OCI-M2 (cell line): ENCODE data around the gene PNPLA7.
"Not testable (repeated sequence)": the region's sequence is repeated elsewhere in the genome, so short reads cannot be mapped to it uniquely, and the experiment has no call there.

ENCODE experiments used
- DNase-seq: peaks from one replicate; lab custom pipeline; 2025; ENCODE audit not compliant: unreplicated experiment; lab: John Stamatoyannopoulos, UW

PNPLA7 gene

GRCh38 chr9:137543237-137543963, 6.8 kb downstream of the PNPLA7 start:
- DNase-seq: no peak

GRCh38 chr9:137542486-137542885, 7.7 kb downstream of the PNPLA7 start:
- no peak for DNase-seq

- DNase-seq: no peak
Measured at GRCh38 chr9:137540536-137540935, 9.7 kb downstream of the PNPLA7 start.

GRCh38 chr9:137538058-137538457, 12.1 kb downstream of the PNPLA7 start:
- no peak for DNase-seq

DNA sequence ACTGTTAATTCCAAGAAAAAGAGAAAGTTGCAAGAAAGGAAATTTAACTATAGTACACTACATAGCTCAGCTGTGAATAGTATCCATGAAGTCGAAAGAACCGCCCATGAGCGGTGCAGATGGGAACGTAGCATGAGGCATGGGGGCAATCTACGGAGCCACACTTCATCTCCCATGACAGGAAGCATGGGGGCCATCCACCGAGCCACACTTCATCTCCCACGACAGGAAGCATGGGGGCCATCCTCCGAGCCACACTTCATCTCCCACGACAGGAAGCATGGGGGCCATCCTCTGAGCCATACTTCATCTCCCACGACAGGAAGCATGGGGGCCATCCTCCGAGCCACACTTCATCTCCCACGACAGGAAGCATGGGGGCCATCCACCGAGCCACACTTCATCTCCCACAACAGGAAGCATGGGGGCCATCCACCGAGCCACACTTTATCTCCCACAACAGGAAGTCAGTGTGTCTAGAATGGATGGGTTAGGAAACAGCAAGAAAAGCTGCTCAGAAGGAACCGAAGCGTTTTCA, 13.5 kb downstream of the PNPLA7 start:
- not testable (repeated sequence) for DNase-seq

GRCh38 chr9:137535120-137535428, 15.1 kb downstream of the PNPLA7 start:
- DNase-seq: no peak

- DNase-seq: no peak
Measured at GRCh38 chr9:137534256-137535119, 15.7 kb downstream of the PNPLA7 start.

DNA sequence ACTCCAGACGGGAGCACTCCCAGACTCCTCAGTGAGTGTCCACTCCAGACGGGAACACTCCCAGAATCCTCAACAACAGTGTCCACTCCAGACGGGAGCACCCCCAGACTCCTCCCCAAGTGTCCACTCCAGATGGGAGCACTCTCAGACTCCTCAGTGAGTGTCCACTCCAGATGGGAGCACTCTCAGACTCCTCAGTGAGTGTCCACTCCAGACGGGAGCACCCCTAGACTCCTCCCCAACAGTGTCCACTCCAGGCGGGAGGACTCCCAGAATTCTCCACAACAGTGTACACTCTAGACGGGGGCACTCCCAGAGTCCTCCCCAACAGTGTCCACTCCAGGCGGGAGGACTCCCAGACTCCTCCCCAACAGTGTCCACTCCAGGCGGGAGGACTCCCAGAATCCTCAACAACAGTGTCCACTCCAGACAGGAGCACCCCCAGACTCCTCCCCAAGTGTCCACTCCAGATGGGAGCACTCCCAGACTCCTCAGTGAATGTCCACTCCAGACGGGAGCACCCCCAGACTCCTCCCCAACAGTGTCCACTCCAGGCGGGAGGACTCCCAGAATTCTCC, 17.2 kb downstream of the PNPLA7 start:
- not testable (repeated sequence) for DNase-seq

DNA sequence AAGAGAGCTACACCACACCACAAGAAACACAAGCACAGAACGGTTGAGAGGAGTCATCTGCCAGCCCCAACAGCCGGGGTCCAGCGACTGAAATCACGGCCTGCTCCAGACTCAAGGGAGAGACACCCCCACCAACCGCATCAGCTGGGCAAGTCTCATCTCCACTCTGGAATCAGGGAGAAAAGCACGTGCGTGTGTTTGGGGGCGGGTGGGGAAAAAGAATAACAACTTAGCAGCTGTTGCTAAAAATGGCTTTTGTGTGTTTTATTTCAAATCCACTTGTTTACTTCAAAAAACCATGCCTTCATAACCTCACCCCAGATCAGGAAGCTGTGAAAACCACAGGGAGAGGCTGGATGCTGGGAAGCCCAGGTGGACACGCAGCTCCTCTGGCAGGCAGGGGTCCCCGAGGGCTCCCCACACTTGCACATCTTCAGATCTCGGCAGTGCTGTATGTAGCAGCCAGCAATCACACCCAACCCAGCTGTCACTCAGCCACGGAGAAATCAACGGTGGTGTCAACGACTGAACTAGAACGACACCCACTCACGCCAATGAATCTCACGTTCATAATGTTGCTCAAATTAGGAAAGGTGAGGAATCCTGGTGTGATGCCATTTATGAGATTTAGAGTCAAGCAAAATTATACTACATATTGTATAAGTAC, 19.0 kb downstream of the PNPLA7 start:
- no peak for DNase-seq

- no peak for DNase-seq
Measured at GRCh38 chr9:137530331-137530730, 19.9 kb downstream of the PNPLA7 start.

DNA sequence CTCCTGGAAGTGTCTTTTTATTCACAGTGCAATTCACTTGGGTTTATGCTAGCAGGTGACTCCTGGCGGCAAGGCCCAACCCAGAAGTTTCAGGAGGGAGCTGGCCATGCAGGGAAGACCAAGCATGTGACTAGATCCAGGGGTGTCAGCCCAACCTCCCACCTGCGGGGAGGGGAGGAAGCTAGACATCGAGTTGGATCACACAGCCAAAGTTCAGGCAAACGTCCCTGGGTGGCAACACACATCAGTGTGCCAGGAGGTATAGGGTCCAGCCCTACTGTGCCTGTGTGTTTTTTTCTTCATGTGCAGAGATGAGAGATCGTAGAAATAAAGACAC, 25.3 kb downstream of the PNPLA7 start:
- DNase-seq: no peak

DNA sequence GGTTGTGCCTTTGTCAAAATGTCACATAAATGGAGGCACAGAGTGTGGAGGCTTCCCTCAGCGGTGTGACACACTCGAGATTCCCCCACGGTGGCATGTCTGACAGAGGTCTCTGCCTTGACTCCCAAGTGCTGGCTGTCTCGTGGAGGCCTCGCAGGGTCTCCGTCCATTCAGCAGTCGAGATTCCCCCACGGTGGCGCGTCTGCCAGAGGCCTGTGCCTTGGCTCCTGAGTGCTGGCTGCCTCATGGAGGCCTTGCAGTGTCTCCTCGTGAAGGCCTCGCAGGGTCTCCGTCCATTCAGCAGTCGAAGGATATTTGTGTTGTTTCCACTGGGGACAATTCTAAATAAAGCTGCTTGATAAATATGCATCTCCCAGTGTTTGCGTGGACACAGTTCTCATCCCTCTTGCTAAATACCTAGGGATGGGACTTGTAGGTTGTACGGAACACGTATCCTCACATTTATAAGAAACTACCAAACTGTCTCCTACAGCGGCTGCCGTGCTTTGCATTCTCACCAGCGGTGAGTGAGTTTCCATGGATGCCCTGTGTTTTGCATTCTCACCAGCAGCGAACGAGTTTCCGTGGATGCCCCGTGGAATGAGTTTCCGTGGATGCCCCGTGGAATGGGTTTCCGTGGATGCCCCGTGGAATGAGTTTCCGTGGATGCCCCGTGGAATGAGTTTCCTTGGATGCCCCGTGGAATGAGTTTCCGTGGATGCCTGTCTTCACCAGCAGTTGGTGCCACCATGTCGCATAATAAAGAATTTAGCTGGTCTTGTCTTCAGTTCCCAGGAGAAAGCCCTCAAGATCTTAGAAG, 25.8 kb downstream of the PNPLA7 start:
- DNase-seq: no peak

DNA sequence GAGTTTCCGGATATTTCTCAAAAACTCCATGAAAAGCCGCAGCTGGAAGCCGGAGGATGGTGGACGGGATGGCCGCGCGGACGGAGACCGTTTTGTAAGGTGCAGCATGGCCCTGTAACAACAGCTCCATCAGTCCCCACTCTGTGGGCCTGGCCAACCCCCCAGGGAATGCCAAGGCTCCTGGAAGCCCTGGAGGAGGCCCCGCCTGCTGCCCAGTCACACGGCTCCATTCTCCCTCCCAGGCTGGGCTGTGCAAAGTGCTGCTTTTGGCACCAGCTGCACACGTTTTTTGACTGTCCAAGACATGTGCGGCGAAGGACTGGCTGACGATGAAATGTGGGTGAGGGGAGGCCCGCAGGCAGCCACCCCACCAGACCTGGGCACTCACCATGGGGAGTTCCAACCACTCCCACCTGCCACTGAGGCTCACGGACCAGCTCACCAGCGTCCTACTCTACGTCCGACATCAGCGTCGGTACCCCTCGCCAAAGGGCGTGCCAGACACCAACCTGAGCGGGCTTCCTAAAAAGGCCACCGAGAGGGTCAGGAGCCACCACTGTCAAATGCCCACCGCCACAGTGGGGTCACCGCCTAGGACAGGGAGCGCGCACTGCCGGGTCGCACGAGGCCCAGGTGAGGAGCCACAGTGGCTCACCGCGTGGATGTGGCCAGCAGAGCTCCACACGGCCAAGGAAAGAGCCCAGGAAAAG, 27.3 kb downstream of the PNPLA7 start:
- DNase-seq: no peak

DNA sequence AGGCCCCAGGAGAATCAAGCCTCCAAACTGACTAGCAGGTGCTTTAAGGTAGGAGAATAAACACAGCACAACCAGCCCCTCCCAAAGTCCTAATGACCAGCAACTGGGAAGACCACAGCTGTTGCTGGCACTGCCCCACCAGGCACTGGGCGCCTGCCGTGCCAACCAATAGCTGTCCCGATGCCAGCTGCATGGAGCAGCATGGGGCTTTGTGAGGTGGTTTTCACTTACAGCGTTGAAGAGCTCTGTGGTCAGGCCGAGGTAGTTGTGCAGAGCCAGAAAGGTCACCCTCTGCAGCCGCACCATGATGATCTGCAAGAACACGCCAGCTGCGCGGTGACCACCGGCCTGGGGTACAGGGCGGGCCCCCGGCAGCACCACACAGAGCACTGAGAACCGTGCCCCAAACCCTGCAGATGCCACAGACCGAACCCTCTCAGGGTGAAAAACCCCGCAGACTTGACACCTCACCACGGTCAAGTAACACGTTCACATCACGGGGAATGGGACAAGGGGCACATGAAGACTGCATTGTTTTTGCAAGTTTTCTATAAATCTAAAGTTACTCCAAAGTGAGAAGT, 28.7 kb downstream of the PNPLA7 start:
- DNase-seq: no peak

DNA sequence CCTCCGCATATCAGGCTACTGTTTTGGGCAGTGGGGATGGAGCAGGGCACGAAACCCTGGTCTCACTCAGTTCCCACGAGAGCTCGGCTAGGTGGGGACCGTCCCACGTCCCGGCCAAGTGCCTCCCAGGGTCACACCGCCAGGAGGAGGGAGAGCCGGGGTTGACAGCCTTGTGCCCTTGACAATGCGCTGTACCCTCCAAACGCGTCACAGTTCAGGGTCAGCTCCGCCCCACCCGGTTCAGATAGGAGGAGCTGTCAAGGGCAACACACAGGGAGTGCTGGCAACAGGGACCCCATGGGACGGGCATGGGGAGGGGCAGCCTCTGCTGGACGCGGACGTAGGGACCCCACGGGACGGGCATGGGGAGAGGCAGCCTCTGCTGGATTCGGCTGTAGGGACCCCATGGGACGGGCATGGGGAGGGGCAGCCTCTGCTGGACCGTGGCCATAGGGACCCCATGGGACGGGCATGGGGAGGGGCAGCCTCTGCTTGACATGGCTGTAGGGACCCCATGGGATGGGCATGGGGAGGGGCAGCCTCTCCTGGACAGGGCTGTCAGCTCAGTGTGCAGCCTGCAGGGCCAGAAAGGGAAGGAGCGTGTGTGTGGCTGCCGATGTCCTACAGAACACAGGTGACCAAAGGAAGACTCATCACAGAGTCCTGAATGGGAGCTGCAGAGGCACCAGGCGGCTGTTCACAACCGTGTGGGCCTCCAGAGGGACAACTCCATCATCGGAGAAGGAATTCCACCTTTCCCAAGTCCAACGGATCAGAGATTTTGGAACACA, 29.4 kb downstream of the PNPLA7 start:
- DNase-seq: no peak

DNA sequence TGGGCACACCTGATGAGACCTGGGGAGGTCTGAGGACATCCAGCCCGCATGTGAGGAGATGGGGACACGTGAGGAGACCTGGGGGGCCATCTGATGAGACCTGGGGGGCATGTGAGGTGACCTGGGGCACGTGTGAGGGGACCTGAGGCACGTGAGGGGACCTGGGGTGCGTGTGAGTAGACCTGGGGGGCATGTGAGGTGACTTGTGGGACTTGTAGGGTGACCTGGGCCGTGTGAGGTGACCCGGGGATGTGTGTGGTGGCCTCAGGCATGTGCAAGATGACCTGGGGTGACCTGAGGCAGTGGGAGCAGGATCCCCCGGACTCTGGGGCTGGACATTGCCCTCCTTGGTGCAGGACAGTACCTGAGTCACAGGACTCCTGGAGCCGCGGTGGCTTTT, 30.6 kb downstream of the PNPLA7 start:
- DNase-seq: no peak

- not testable (repeated sequence) for DNase-seq
Measured at GRCh38 chr9:137518661-137519459, 31.3 kb downstream of the PNPLA7 start.
